H1 (cell line): ENCODE measurements around the gene GPR180. TPM values are rescaled to one million over a fixed set of nuclear protein-coding genes. Genes with fewer than 3 reads are reported as not detected.

Source experiments
- ATF3 ChIP-seq: IDR thresholded peaks from 2 replicates; pipeline ENCODE4 v1.6.1; 2011; ENCODE audit warnings: low read depth, mild to moderate bottlenecking, low read length; ENCODE audit not compliant: insufficient read depth
- NANOG ChIP-seq: IDR thresholded peaks from 2 replicates; pipeline ENCODE4 v1.6.1; 2011; ENCODE audit warnings: low read length, low read depth, mild to moderate bottlenecking, inconsistent platforms; ENCODE audit not compliant: insufficient read depth, poor library complexity, severe bottlenecking
- POU5F1 ChIP-seq: IDR thresholded peaks from 2 replicates; pipeline ENCODE4 v1.6.1; 2011; ENCODE audit warnings: low read depth, mild to moderate bottlenecking, low read length, moderate library complexity
- TCF12 ChIP-seq: IDR thresholded peaks from 2 replicates; pipeline ENCODE4 v1.6.1; 2011; ENCODE audit warnings: low read depth, mild to moderate bottlenecking, low read length
- polyA plus RNA-seq, 7 experiments: library from polyadenylated mRNA; depleted of rRNA in 3 of 7; stranded (reverse) in 5 of 7; unstranded in 2 of 7; fragments of >200 nt in 5 of 7; fragments of 200-250 nt in 2 of 7; gene quantifications; 1 replicate in 5 of 7; 2 replicates in 1 of 7; 4 replicates in 1 of 7; pipeline versions ENCODE4 v1.2.1 to v1.2.3, GENCODE V29; 2011 to 2013; ENCODE audit warnings: missing spikeins in 2 of 7, mixed read lengths in 2 of 7
- total RNA-seq: library from RNA; stranded (reverse); fragmentation: NEBNext Ultra II Directional; extraction: Animal tissue kit (Norgen Biotek cat#: 25700); gene quantifications from 2 replicates; pipeline ENCODE4 v1.2.1, GENCODE V29; 2021

Gene GPR180
- total and polyA plus RNA-seq, 2 of the 8 experiments (the other 6 are each of a cell fraction or from before 2014, with no cell fraction given) = 1.8 to 4.8 TPM

- TF ChIP-seq NANOG (no peak), POU5F1 (no peak), TCF12 (no peak), ATF3 (no peak)
Observed at GRCh38 chr13:94590744-94591143, 10.9 kb upstream of the GPR180 start (continued).
